Measurements from ENCODE around the gene PSORS1C2. TPM values are rescaled to one million over a fixed set of nuclear protein-coding genes. Genes with fewer than 3 reads are reported as not detected.

PSORS1C2 gene
- total RNA-seq, 1 donor from 2014 or later = not detected

DNA sequence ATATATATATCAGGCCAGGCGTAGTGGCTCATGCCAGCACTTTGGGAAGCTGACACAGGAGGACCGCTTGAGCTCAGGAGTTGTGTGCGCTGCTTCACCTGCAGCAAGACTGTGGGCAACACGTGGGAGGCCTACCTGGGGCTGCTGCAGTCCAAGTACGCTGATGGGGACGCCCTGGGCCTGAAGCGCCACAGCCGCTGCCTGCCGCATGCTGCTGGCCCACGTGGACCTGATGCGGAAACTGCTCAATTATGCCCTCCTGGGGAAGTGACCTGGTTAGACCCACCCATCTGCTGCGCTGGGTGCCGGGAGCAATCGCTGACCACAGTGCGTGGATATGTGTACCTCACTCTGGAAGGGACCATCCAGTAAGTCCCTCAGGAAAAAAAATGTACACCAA lies 1.8 kb upstream of the PSORS1C2 start:
- no peak for TF ChIP-seq CTCF (conservative IDR thresholded peaks at IDR 0.05)
- Mint-ChIP-seq H3K27ac (no peak overlapping the region), H3K9me3 (peaks cover 4% of the 10 kb centered on the region), H3K36me3 (no peaks in the 10 kb centered on the region), H3K4me1 (ENCODE audit: unreplicated experiment) (peaks cover 12% of the 10 kb centered on the region), H3K4me3 (no peak overlapping the region), H3K27me3 (peaks cover 9% of the 10 kb centered on the region)
- DNase-seq (ENCODE audit: extremely low spot score, unreplicated experiment) = no peak

GRCh38 chr6:31139599-31139998 lies 733 bp upstream of the PSORS1C2 start:
- no peak for TF ChIP-seq CTCF (conservative IDR thresholded peaks at IDR 0.05)
- Mint-ChIP-seq H3K27ac (no peak overlapping the region), H3K9me3 (peaks cover 4% of the 10 kb centered on the region), H3K4me1 (ENCODE audit: unreplicated experiment) (peaks cover 12% of the 10 kb centered on the region), H3K36me3 (no peaks in the 10 kb centered on the region), H3K4me3 (no peak overlapping the region), H3K27me3 (peaks cover 9% of the 10 kb centered on the region)
- DNase-seq (ENCODE audit: extremely low spot score, unreplicated experiment) = no peak

GRCh38 chr6:31135710-31136109 lies 3.2 kb downstream of the PSORS1C2 start:
- no peak overlapping the region for H3K4me3 Mint-ChIP-seq
- peaks cover 9% of the 10 kb centered on the region for H3K27me3 Mint-ChIP-seq
- H3K27ac Mint-ChIP-seq = no peak overlapping the region
- H3K4me1 Mint-ChIP-seq (ENCODE audit: unreplicated experiment) = peaks cover 5% of the 10 kb centered on the region
- no peaks in the 10 kb centered on the region for H3K36me3 Mint-ChIP-seq
- no peak for TF ChIP-seq CTCF (conservative IDR thresholded peaks at IDR 0.05)
- no peak for DNase-seq (ENCODE audit: extremely low spot score, unreplicated experiment)
- peaks cover 4% of the 10 kb centered on the region for H3K9me3 Mint-ChIP-seq

DNA sequence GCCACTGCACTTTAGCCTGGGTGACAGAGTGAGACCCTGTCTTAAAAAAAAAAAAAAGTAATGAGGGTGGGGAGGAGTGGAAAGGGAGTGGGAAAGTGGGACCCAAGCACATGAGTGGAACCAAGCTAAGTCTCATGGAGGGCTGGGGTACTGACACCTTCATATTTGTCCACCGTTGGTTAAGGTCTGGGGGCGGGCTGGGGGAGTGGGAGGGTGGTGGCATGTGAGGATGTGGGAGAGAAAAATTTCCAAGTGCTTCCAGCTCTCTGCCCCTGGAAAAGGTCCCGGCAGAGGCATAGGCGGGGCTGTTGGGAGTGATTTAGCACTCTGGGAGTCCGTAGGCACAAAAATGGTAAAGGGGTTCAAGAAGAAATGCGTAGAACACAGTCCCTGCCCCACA lies 6.1 kb downstream of the PSORS1C2 start:
- H3K27ac Mint-ChIP-seq = no peak overlapping the region
- no peak overlapping the region for H3K4me3 Mint-ChIP-seq
- peaks cover 4% of the 10 kb centered on the region for H3K9me3 Mint-ChIP-seq
- TF ChIP-seq CTCF (conservative IDR thresholded peaks at IDR 0.05) = no peak
- no peak for DNase-seq (ENCODE audit: extremely low spot score, unreplicated experiment)
- peaks cover 10% of the 10 kb centered on the region for H3K4me1 Mint-ChIP-seq (ENCODE audit: unreplicated experiment)
- no peaks in the 10 kb centered on the region for H3K36me3 Mint-ChIP-seq
- peaks cover 19% of the 10 kb centered on the region for H3K27me3 Mint-ChIP-seq

DNA sequence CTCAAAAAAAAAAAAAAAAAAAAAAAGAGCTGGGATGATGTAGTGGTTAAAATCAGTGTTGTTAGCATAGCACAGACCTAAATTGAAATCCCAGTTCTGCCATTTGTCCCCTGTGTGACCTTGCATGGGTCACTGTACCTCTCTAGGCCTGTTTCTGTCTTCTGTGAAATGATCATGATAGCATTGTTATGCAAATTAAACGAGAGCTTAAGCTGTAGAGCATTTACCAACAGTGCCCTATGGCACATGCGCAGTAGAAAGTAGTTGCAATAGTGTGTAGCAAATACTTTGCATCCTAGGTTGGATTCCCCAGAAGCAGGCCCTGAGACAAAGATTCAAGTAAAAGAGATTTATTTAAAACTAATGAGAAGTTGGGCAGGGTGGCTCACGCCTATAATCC lies 7.3 kb downstream of the PSORS1C2 start:
- no peaks in the 10 kb centered on the region for H3K9me3 Mint-ChIP-seq
- no peak overlapping the region for H3K27ac Mint-ChIP-seq
- H3K27me3 Mint-ChIP-seq = peaks cover 21% of the 10 kb centered on the region
- H3K4me3 Mint-ChIP-seq = no peak overlapping the region
- H3K36me3 Mint-ChIP-seq = no peaks in the 10 kb centered on the region
- H3K4me1 Mint-ChIP-seq (ENCODE audit: unreplicated experiment) = peaks cover 5% of the 10 kb centered on the region
- no peak for DNase-seq (ENCODE audit: extremely low spot score, unreplicated experiment)
- no peak for TF ChIP-seq CTCF (conservative IDR thresholded peaks at IDR 0.05)

DNA sequence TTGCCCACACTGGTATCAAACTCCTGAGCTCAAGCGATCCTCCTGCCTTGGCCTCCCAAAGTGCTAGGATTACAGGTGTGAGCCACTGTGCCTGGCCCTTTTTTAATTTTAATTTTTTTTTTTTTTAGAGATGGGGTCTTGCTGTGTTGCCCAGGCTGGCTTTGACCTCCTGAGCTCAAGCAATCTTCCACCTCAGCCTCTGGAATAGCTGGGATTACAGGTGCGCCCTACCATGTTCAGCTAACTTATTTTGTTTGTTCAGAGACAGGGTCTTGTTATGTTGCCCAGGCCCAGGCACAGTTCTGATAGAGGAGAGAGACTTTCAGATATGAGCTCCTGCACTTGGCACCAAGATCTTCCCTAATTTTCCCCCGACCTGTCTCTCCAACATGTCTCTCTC lies 8.1 kb downstream of the PSORS1C2 start:
- Mint-ChIP-seq H3K27me3 (peaks cover 23% of the 10 kb centered on the region), H3K9me3 (no peaks in the 10 kb centered on the region)

More for the DNA sequence above, 8.1 kb downstream of the PSORS1C2 start:
- TF ChIP-seq CTCF (conservative IDR thresholded peaks at IDR 0.05) = no peak
- H3K36me3 Mint-ChIP-seq = no peaks in the 10 kb centered on the region
- H3K4me1 Mint-ChIP-seq (ENCODE audit: unreplicated experiment) = peaks cover 5% of the 10 kb centered on the region
- no peak for DNase-seq (ENCODE audit: extremely low spot score, unreplicated experiment)
- H3K27ac Mint-ChIP-seq = no peak overlapping the region
- H3K4me3 Mint-ChIP-seq = no peak overlapping the region

Measured in type B pancreatic cell (in vitro differentiated cells).